GM10248 (cell line): ENCODE results near the gene STK32C.

Source experiments
- CTCF ChIA-PET: fragments of 300-600 bp; sonication (Branson Sonifier 250); formaldehyde crosslinking; extraction: SDS; loops from one replicate; lab custom pipeline; 2021; ENCODE audit warnings: antibody characterized with exemption; lab: Yijun Ruan, JAX
- POLR2A ChIA-PET: fragments of 350-650 bp; sonication (Branson Sonifier 250); formaldehyde crosslinking; extraction: SDS; loops from one replicate; lab custom pipeline; 2020; ENCODE audit warnings: antibody characterized with exemption; lab: Yijun Ruan, JAX
- DNase-seq: peaks from one replicate; pipeline ENCODE4 v3.0.0; 2012; ENCODE audit errors: extremely low spot score
- TF ChIP-seq, protein P1 (sequence below): IDR thresholded peaks from 2 replicates; pipeline ENCODE4 v1.5.1; 2012; ENCODE audit warnings: mild to moderate bottlenecking, low read depth; ENCODE audit errors: extremely low read depth, missing control alignments, control extremely low read depth

The STK32C gene

DNA sequence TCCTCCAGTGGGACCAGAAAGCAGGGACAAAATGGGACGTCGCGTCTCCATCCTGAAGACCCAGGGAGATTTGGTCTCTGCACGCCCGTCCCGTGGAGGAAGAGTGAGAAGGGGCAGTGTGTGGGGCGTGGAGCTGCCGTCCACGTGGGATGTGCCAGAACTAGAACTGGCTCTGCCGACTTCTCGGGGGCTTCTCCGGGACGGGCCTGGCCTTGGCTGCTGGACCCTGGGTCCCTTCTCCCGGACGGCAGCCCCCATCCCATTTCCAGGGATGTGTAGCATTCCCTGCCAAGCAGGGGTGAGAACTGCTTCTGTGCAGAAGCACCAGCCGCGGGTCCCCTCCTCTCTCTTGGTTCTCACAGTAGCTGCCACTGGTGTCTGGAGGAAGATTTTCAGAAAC lies 139.8 kb downstream of the STK32C start:
- POLR2A ChIA-PET, result no interaction called here
- TF ChIP-seq, protein P1, sequence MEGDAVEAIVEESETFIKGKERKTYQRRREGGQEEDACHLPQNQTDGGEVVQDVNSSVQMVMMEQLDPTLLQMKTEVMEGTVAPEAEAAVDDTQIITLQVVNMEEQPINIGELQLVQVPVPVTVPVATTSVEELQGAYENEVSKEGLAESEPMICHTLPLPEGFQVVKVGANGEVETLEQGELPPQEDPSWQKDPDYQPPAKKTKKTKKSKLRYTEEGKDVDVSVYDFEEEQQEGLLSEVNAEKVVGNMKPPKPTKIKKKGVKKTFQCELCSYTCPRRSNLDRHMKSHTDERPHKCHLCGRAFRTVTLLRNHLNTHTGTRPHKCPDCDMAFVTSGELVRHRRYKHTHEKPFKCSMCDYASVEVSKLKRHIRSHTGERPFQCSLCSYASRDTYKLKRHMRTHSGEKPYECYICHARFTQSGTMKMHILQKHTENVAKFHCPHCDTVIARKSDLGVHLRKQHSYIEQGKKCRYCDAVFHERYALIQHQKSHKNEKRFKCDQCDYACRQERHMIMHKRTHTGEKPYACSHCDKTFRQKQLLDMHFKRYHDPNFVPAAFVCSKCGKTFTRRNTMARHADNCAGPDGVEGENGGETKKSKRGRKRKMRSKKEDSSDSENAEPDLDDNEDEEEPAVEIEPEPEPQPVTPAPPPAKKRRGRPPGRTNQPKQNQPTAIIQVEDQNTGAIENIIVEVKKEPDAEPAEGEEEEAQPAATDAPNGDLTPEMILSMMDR, result no peak
- no peak for DNase-seq
- CTCF ChIA-PET, result interaction anchor here (0.8 kb wide), 1 partner anchor 185 kb away, joined by 3 read pairs; no protein-coding TSS in a partner anchor

DNA sequence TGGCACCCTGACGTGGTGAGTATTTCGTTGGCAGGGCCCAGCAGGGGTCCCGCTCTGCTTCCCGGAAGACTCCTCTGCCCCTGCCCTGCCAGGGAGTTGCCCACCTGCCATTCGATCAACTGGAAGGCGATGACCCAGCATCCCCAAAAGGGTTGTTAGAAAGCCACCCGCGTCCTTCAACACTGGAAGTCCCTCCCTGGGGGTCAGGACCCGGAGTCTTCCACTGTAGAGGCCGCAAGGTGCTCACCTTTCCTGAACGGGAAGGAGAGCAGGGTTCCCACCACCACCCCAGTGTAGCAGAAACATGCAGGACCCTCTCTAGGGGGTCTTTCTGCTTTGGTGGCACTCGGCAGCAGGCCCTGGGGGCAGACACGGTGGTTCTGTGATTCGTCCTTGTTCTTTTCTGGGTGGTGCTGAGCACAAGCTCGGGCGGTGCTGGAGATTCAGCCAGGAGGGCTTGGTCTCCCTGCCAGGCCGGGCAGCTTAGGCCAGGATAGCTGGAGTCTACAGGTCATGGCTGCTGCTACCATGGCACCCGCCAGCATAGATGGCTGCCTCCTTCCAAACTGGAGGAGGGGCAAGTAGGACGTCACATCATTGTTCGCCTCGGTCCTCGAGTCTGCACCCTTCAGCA lies 140.6 kb downstream of the STK32C start:
- CTCF ChIA-PET, result interaction anchor here (0.8 kb wide), 1 partner anchor 186 kb away, joined by 3 read pairs; no protein-coding TSS in a partner anchor
- POLR2A ChIA-PET, result no interaction called here
- TF ChIP-seq, protein P1, result no peak
- no peak for DNase-seq

DNA sequence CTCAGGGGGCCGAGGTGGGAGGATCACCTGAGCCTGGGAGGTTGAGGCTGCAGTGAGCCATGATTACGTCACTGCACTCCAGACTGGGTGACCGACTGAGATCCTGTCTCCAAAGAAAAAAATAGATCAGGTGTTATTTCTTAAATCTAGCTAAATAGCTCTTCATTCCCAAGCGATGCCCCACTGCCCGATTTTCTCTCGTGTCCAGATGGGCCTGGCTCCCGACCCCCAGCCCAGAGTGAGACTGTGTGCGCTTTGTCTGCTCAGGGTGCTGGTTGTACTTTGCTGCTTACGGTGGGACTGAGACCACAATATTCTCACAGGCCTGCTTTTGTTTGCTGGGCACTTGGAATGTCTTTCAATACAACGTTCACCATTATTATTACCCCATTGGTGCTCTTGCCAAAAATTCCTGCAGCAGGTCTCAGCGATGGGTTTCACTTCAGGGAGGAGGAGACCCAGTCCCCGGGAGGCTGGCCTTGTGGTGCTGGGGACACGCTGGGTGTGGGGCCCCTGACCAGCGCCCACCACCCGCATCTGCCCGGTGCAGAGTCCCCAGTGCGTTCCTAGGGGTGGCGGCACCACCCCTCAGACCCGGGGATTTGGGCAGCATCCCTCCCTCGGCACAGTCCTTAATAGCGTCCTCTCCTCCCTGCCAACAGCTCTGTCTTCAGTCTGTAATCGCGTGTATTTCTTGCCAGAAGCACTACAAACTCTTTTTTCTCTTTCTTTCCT lies 141.4 kb downstream of the STK32C start:
- ChIA-PET CTCF (no interaction called here), POLR2A (no interaction called here)
- TF ChIP-seq, protein P1, result no peak
- DNase-seq, result no peak

DNA sequence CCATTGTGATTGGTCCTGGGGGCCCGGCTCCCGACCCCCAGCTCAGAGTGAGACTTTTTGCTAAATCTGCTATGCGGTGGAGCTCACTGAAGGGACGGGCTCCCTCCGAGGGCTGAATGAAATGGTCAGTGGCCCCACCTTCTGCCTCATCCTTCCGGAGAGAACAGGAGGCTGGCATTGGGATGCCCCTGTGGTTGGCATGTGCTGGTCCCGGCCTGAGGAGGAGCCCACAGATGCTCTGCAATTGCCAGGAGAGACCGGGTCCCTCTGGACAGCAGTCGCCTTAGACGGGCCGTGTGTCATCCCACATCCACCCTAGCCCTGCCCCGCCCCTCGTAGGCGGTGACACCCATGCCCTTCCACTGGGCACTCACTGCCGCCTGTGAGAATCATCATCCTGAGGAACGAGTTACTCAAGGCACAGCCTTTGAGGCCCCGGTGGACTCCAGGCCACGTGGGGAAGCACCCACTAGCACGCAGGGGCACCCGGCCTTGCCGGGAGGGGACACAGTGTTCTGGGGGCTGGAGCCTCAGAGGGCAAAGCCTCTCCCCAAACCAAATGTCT lies 142.3 kb downstream of the STK32C start:
- TF ChIP-seq, protein P1, result no peak
- ChIA-PET POLR2A (no interaction called here), CTCF (no interaction called here)
- DNase-seq, result no peak

DNA sequence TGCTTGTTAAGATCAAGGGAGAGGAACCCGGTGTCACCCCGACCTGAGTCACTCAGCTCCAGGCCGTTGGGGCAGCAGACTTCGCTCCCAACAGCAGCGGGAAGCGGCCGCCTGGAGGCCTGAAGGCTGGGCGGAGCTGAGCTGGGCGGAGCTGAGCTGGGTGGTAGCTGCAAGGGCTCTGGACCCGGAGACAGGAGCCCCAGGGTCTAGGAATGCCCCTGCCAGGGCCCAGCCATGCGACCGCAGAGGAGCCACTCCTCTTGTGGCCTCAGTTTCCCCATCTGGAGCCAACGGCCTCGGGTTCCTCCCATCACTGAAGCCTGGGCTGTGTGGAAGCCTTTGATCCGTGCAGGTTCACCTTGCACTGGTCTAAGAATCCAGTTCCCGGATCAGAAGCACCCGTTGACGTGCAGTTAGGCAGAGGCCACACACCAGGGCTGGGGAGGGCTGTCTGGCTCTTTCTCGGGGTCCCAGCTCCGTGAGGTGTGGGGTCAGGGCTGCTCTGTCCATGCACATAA lies 142.9 kb downstream of the STK32C start:
- TF ChIP-seq, protein P1, result no peak
- POLR2A ChIA-PET, result no interaction called here
- CTCF ChIA-PET, result interaction anchor here (3.4 kb wide), 1 partner anchor 22 kb away, joined by 11 read pairs; no protein-coding TSS in a partner anchor
- DNase-seq, result no peak

DNA sequence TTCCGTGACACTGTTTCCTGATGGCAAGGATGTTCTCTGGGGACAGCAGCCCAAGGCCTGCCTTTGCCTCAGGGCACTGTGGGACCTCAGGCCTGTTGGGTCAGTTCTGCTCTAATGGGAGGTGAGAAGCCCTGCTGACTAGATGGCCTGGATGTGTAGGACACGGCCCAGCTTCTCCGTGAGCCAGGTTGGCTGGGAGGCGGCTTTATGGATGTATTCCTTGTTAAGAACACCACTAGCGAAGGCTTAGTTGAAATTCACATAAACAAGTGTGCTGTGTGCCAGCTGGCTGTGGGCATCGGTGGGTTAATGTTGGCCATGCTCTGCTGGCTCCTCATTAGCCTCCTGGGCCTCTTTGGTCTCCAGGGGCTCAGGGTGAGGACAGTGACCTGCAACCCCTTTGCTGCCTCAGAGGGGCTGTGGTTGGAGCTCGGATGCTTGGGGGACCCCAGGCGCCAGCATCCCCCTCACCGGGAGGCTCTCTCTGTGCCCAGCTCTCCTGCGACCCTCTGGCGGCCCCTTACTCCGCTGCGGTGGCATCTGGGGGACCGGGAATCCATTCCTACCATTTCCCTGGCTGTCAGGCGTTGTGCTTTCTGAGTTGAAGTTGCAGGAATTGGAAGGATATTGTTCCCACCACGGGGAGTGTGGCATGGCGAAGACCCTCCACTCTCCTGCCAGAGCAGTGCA lies 143.8 kb downstream of the STK32C start:
- ChIA-PET CTCF (interaction anchor here (3.4 kb wide), 1 partner anchor 21 kb away, joined by 11 read pairs; no protein-coding TSS in a partner anchor), POLR2A (no interaction called here)
- no peak for DNase-seq
- TF ChIP-seq, protein P1, result no peak
